HL-60 (cell line): ENCODE data around the gene CNIH3.

ENCODE experiments used
- GABPA ChIP-seq: IDR thresholded peaks from 2 replicates; pipeline ENCODE4 v1.6.1; 2012; ENCODE audit warnings: low read depth
- POLR2AphosphoS5 ChIP-seq: IDR thresholded peaks from 2 replicates; pipeline ENCODE4 v1.6.1; 2012; ENCODE audit warnings: low read depth
- TF ChIP-seq, protein P1 (sequence below): IDR thresholded peaks from one replicate; pipeline ENCODE4 v1.5.1; 2011; ENCODE audit warnings: low read length, control low read depth, inconsistent platforms; ENCODE audit not compliant: insufficient read depth

DNA sequence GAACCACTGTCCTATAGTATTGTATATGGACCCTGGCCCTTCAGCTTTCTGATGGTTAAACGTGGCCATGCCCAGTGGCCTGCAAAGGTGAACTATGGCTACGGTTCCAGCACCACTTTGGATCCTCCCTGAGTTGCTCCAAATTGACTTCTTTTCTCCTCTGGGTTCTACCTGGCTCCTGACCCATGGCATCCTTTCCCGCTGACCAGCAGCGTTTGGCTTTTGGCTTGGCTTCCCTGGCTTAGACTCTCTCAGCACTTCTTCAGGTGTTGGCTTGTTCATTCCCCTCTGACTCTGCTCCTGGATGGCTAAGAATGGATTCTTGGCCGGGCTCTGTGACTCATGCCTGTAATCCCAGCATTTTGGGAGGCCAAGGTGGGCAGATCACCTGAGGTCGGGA, 152.9 kb downstream of the CNIH3 start:
- TF ChIP-seq, protein P1, sequence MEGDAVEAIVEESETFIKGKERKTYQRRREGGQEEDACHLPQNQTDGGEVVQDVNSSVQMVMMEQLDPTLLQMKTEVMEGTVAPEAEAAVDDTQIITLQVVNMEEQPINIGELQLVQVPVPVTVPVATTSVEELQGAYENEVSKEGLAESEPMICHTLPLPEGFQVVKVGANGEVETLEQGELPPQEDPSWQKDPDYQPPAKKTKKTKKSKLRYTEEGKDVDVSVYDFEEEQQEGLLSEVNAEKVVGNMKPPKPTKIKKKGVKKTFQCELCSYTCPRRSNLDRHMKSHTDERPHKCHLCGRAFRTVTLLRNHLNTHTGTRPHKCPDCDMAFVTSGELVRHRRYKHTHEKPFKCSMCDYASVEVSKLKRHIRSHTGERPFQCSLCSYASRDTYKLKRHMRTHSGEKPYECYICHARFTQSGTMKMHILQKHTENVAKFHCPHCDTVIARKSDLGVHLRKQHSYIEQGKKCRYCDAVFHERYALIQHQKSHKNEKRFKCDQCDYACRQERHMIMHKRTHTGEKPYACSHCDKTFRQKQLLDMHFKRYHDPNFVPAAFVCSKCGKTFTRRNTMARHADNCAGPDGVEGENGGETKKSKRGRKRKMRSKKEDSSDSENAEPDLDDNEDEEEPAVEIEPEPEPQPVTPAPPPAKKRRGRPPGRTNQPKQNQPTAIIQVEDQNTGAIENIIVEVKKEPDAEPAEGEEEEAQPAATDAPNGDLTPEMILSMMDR, result no peak
- no peak for TF ChIP-seq POLR2AphosphoS5
- TF ChIP-seq GABPA, result no peak
